K562 (cell line): ENCODE data around the gene KYAT1. TPM values are rescaled to one million over a fixed set of nuclear protein-coding genes. Genes with fewer than 3 reads are reported as not detected.

Source experiments
- CBFA2T3 ChIP-seq: fragments of 450-650 bp; IDR thresholded peaks from 2 replicates; pipeline ENCODE4 v1.6.1; 2017
- CBX3 ChIP-seq, 2 experiments: IDR thresholded peaks; 1 replicate in 1 of 2; 2 replicates in 1 of 2; pipeline ENCODE4 v1.6.1; 2012; ENCODE audit warnings: inconsistent platforms in 2 of 2, low read length in 2 of 2, borderline replicate concordance in 1 of 2, control low read depth in 1 of 2
- GATA2 ChIP-seq: sonication (generic); formaldehyde crosslinking; IDR thresholded peaks from 2 replicates; pipeline ENCODE4 v1.4.0; 2020; ENCODE audit warnings: mild to moderate bottlenecking, missing genetic modification reagents
- LEF1 ChIP-seq: fragments of 450-650 bp; IDR thresholded peaks from 2 replicates; pipeline ENCODE4 v1.6.1; 2016; ENCODE audit warnings: mild to moderate bottlenecking
- MCM2 ChIP-seq: fragments of 450-650 bp; IDR thresholded peaks from 2 replicates; pipeline ENCODE4 v1.6.1; 2017; ENCODE audit warnings: low read depth, mild to moderate bottlenecking
- NBN ChIP-seq: fragments of 450-650 bp; IDR thresholded peaks from 2 replicates; pipeline ENCODE4 v1.6.1; 2016; ENCODE audit warnings: low read depth, mild to moderate bottlenecking
- POLR2AphosphoS5 ChIP-seq: IDR thresholded peaks from 2 replicates; pipeline ENCODE4 v1.6.1; 2011; ENCODE audit warnings: mild to moderate bottlenecking, low read depth, low read length, moderate library complexity; ENCODE audit not compliant: control insufficient read depth, insufficient read depth
- PRPF4 ChIP-seq: fragments of 200-400 bp; formaldehyde crosslinking; IDR thresholded peaks from one replicate; pipeline ENCODE4 v1.6.1; 2017; ENCODE audit warnings: low read length, low read depth, mild to moderate bottlenecking; ENCODE audit not compliant: insufficient read depth, poor library complexity, severe bottlenecking
- SAFB ChIP-seq: fragments of 200-400 bp; formaldehyde crosslinking; IDR thresholded peaks from 2 replicates; pipeline ENCODE4 v1.6.1; 2017; ENCODE audit warnings: low read depth, low read length, borderline replicate concordance
- SOX6 ChIP-seq: fragments of 450-650 bp; IDR thresholded peaks from 2 replicates; pipeline ENCODE4 v1.6.1; 2014; ENCODE audit warnings: mild to moderate bottlenecking
- TAL1 ChIP-seq: fragments of 450-650 bp; IDR thresholded peaks from 2 replicates; pipeline ENCODE4 v1.6.1; 2016; ENCODE audit warnings: mild to moderate bottlenecking
- TEAD4 ChIP-seq, 2 experiments: sonication (generic) in 1 of 2; formaldehyde crosslinking in 1 of 2; IDR thresholded peaks; 2 replicates each; pipeline versions ENCODE4 v1.6.1 to v1.8.0; 2012 to 2022; ENCODE audit warnings: borderline replicate concordance in 1 of 2, inconsistent platforms in 1 of 2, low read length in 1 of 2, mild to moderate bottlenecking in 1 of 2, missing genetic modification reagents in 1 of 2
- ZNF263 ChIP-seq: sonication (generic); formaldehyde crosslinking; IDR thresholded peaks from 2 replicates; pipeline ENCODE4 v1.8.0; 2022; ENCODE audit warnings: mild to moderate bottlenecking, missing genetic modification reagents, borderline replicate concordance
- polyA plus RNA-seq, 8 experiments: library from polyadenylated mRNA; depleted of rRNA in 4 of 8; stranded (reverse) in 5 of 8; unstranded in 3 of 8; fragments of >200 nt; fragmentation: Nextera tagmentation in 2 of 8; fragmentation: Illumina TruSeq in 1 of 8; extraction: Ambion mirVana in 2 of 8; extraction: Trizol in 1 of 8; gene quantifications; 2 replicates each; pipeline versions ENCODE4 v1.2.1 to v1.2.3, GENCODE V29; 2011 to 2014; ENCODE audit warnings: inconsistent platforms in 1 of 8, missing spikeins in 1 of 8
- total RNA-seq, 7 experiments: library from RNA; depleted of rRNA in 6 of 7; stranded (reverse); fragments of >200 nt in 6 of 7; fragmentation: Illumina TruSeq in 2 of 7; extraction: Trizol in 2 of 7; gene quantifications; 2 replicates each; pipeline versions ENCODE4 v1.2.1 to v1.2.3, GENCODE V29; 2011 to 2021; ENCODE audit warnings: low replicate concordance in 1 of 7
- TF ChIP-seq, protein P1 (sequence below): fragments of 250-450 bp; sonication (Bioruptor Pico); IDR thresholded peaks from 2 replicates; pipeline ENCODE4 v1.8.0; 2021; ENCODE audit warnings: mild to moderate bottlenecking, moderate library complexity
- TF ChIP-seq, protein P2 (sequence below), 2 experiments: fragments of 450-650 bp in 1 of 2; sonication (generic) in 1 of 2; formaldehyde crosslinking in 1 of 2; IDR thresholded peaks in 1 of 2; conservative IDR thresholded peaks in 1 of 2; 2 replicates each; pipeline versions ENCODE4 v1.6.1 to v1.8.1; 2016 to 2023; ENCODE audit warnings: mild to moderate bottlenecking in 2 of 2, moderate library complexity in 2 of 2, inconsistent platforms in 1 of 2, missing genetic modification reagents in 1 of 2
- TF ChIP-seq, protein P3 (sequence below): fragments of 250-450 bp; sonication (Bioruptor Pico); IDR thresholded peaks from 2 replicates; pipeline ENCODE4 v1.4.0; 2020
- TF ChIP-seq, protein P4 (sequence below): fragments of 450-650 bp; formaldehyde crosslinking; IDR thresholded peaks from 2 replicates; pipeline ENCODE4 v1.4.0; 2020; ENCODE audit warnings: mild to moderate bottlenecking, mixed read lengths
- TF ChIP-seq, protein P5 (sequence below): fragments of 450-650 bp; IDR thresholded peaks from 2 replicates; pipeline ENCODE4 v1.6.1; 2016; ENCODE audit warnings: missing biosample characterization, missing genetic modification characterization
- TF ChIP-seq, protein P6 (sequence below): sonication (generic); formaldehyde crosslinking; IDR thresholded peaks from 2 replicates; pipeline ENCODE4 v1.8.0; 2022; ENCODE audit warnings: missing genetic modification reagents, mild to moderate bottlenecking, borderline replicate concordance

The KYAT1 gene
- total and polyA plus RNA-seq, 9 of the 15 experiments (the other 6 are each of a cell fraction or from before 2014, with no cell fraction given): 6.4 to 16.8 (median 11.1) TPM

DNA sequence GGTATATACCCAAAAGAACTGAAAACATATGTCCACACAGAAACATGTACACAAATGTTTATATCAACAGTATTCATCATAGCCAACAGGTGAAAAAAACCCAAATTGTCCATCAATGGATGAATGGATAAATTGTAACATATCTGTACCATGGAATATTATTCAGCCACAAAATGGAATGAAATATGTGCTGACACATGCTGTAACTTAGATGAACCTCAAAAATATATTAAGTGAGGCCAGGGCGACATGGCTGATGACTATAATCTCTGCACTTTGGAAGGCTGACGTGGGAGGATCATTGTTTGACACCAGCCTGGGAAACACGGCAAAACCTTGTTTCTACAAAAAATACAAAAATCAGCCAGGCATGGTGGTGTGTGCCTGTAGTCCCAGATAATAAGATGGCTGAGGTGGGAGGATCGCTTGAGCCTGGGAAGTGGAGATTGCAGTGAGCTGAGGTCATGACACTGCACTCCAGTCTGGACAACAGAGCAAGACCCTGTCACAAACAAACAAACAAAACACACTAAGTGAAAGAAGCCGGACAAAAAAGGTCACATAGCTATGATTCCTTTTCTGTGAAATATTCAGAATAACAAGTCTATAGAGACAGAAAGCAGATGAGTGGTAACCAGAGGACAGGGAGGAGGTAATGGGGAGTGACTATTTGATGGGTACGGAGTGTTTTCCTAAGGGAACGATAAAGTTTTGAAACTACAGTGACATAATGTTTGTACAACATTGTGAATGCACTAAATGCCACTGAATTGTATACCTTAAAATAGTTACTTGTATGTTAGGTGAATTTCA is 11.4 kb downstream of the KYAT1 start (continued):
- TF ChIP-seq, protein P1, sequence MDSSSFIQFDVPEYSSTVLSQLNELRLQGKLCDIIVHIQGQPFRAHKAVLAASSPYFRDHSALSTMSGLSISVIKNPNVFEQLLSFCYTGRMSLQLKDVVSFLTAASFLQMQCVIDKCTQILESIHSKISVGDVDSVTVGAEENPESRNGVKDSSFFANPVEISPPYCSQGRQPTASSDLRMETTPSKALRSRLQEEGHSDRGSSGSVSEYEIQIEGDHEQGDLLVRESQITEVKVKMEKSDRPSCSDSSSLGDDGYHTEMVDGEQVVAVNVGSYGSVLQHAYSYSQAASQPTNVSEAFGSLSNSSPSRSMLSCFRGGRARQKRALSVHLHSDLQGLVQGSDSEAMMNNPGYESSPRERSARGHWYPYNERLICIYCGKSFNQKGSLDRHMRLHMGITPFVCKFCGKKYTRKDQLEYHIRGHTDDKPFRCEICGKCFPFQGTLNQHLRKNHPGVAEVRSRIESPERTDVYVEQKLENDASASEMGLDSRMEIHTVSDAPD: no peak
- no peak for TF ChIP-seq CBX3 (IDR thresholded peaks at IDR 0.05; ENCODE audit: borderline replicate concordance in 1 of 2, low read length in 2 of 2)
- peak; percentile 55; the same call in 1 of the 2 replicates for TF ChIP-seq POLR2AphosphoS5
- TF ChIP-seq MCM2: no peak
- TF ChIP-seq, protein P2, sequence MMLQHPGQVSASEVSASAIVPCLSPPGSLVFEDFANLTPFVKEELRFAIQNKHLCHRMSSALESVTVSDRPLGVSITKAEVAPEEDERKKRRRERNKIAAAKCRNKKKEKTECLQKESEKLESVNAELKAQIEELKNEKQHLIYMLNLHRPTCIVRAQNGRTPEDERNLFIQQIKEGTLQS (IDR thresholded peaks at IDR 0.05): peak; percentile 63
- TF ChIP-seq, protein P2 (CRISPR knock-in tag; conservative IDR thresholded peaks at IDR 0.05): 0 out of 2 replicates have a peak, but pooled peaks have one; percentile 16
- peak; percentile 82 for TF ChIP-seq TAL1
- TF ChIP-seq SOX6: peak; percentile 61
- peak; percentile 82 for TF ChIP-seq TEAD4 (IDR thresholded peaks at IDR 0.05; ENCODE audit: low read length)
- no peak for TF ChIP-seq TEAD4 (CRISPR knock-in tag; IDR thresholded peaks at IDR 0.05; ENCODE audit: borderline replicate concordance)
- TF ChIP-seq LEF1: 0 out of 2 replicates have a peak, but pooled peaks have one; percentile 23
- peak; percentile 78 for TF ChIP-seq GATA2 (CRISPR knock-in tag)
- TF ChIP-seq, protein P3, sequence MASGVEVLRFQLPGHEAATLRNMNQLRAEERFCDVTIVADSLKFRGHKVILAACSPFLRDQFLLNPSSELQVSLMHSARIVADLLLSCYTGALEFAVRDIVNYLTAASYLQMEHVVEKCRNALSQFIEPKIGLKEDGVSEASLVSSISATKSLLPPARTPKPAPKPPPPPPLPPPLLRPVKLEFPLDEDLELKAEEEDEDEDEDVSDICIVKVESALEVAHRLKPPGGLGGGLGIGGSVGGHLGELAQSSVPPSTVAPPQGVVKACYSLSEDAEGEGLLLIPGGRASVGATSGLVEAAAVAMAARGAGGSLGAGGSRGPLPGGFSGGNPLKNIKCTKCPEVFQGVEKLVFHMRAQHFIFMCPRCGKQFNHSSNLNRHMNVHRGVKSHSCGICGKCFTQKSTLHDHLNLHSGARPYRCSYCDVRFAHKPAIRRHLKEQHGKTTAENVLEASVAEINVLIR: no peak
- TF ChIP-seq, protein P4, sequence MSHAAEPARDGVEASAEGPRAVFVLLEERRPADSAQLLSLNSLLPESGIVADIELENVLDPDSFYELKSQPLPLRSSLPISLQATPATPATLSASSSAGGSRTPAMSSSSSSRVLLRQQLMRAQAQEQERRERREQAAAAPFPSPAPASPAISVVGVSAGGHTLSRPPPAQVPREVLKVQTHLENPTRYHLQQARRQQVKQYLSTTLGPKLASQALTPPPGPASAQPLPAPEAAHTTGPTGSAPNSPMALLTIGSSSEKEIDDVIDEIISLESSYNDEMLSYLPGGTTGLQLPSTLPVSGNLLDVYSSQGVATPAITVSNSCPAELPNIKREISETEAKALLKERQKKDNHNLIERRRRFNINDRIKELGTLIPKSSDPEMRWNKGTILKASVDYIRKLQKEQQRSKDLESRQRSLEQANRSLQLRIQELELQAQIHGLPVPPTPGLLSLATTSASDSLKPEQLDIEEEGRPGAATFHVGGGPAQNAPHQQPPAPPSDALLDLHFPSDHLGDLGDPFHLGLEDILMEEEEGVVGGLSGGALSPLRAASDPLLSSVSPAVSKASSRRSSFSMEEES: no peak
- TF ChIP-seq NBN: peak; percentile 25; the same call in 1 of the 2 replicates
- no peak for TF ChIP-seq ZNF263 (CRISPR knock-in tag)
- TF ChIP-seq SAFB: no peak
- TF ChIP-seq, protein P5, sequence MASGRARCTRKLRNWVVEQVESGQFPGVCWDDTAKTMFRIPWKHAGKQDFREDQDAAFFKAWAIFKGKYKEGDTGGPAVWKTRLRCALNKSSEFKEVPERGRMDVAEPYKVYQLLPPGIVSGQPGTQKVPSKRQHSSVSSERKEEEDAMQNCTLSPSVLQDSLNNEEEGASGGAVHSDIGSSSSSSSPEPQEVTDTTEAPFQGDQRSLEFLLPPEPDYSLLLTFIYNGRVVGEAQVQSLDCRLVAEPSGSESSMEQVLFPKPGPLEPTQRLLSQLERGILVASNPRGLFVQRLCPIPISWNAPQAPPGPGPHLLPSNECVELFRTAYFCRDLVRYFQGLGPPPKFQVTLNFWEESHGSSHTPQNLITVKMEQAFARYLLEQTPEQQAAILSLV (tag): no peak
- TF ChIP-seq CBFA2T3: peak; percentile 95
- no peak for TF ChIP-seq PRPF4
- TF ChIP-seq, protein P6, sequence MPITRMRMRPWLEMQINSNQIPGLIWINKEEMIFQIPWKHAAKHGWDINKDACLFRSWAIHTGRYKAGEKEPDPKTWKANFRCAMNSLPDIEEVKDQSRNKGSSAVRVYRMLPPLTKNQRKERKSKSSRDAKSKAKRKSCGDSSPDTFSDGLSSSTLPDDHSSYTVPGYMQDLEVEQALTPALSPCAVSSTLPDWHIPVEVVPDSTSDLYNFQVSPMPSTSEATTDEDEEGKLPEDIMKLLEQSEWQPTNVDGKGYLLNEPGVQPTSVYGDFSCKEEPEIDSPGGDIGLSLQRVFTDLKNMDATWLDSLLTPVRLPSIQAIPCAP (CRISPR knock-in tag): no peak
